HepG2 (cell line): ENCODE results near the gene EHBP1. TPM values are rescaled to one million over a fixed set of nuclear protein-coding genes. Genes with fewer than 3 reads are reported as not detected.

Experiments
- BORCS8-MEF2B ChIP-seq: sonication (generic); formaldehyde crosslinking; IDR thresholded peaks from 2 replicates; pipeline ENCODE4 v1.8.0; 2022; ENCODE audit warnings: mild to moderate bottlenecking, missing genetic modification reagents
- CBX1 ChIP-seq: IDR thresholded peaks from one replicate; pipeline ENCODE4 v1.6.1; 2016; ENCODE audit warnings: antibody characterized with exemption, low read depth
- CBX5 ChIP-seq: sonication (generic); formaldehyde crosslinking; IDR thresholded peaks from 2 replicates; pipeline ENCODE4 v1.4.0; 2020; ENCODE audit warnings: missing genetic modification reagents, borderline replicate concordance
- CEBPB ChIP-seq: IDR thresholded peaks from 2 replicates; pipeline ENCODE4 v1.6.1; 2011; ENCODE audit warnings: low read depth, low read length, improper control_type of control experiment, borderline replicate concordance
- RERE ChIP-seq: IDR thresholded peaks from 2 replicates; pipeline ENCODE4 v1.6.1; 2016; ENCODE audit warnings: low read depth, missing genetic modification reagents, missing compliant biosample characterization
- REXO4 ChIP-seq: sonication (generic); formaldehyde crosslinking; IDR thresholded peaks from 2 replicates; pipeline ENCODE4 v1.8.0; 2022; ENCODE audit warnings: missing genetic modification reagents, mild to moderate bottlenecking, borderline replicate concordance
- TFDP2 ChIP-seq: sonication (generic); formaldehyde crosslinking; IDR thresholded peaks from 2 replicates; pipeline ENCODE4 v1.4.0; 2020; ENCODE audit warnings: missing genetic modification reagents
- ZNF501 ChIP-seq: sonication (generic); formaldehyde crosslinking; IDR thresholded peaks from 2 replicates; pipeline ENCODE4 v1.5.1; 2020; ENCODE audit warnings: mild to moderate bottlenecking, moderate library complexity, missing genetic modification reagents
- ZNF782 ChIP-seq: sonication (generic); formaldehyde crosslinking; IDR thresholded peaks from 2 replicates; pipeline ENCODE4 v1.4.0; 2020; ENCODE audit warnings: missing genetic modification reagents, mild to moderate bottlenecking, borderline replicate concordance
- ZNF792 ChIP-seq: IDR thresholded peaks from 2 replicates; pipeline ENCODE4 v1.6.1; 2016
- polyA plus RNA-seq, 8 experiments: library from polyadenylated mRNA; depleted of rRNA in 3 of 8; stranded (reverse) in 7 of 8; unstranded in 1 of 8; fragments of >200 nt; fragmentation: Illumina TruSeq in 4 of 8; extraction: Trizol in 4 of 8; gene quantifications; 2 replicates each; pipeline versions ENCODE4 v1.2.1 to v1.2.3, GENCODE V29; 2011 to 2016; ENCODE audit warnings: low read depth in 4 of 8, missing spikeins in 1 of 8, mixed read lengths in 1 of 8; ENCODE audit not compliant: insufficient read depth in 1 of 8
- total RNA-seq, 5 experiments: library from RNA; depleted of rRNA; stranded (reverse); fragments of >200 nt; fragmentation: Illumina TruSeq; extraction: Trizol; gene quantifications; 2 replicates each; pipeline ENCODE4 v1.2.3, GENCODE V29; 2016; ENCODE audit warnings: low read depth in 1 of 5
- TF ChIP-seq, protein P1 (sequence below): sonication (generic); formaldehyde crosslinking; IDR thresholded peaks from 2 replicates; pipeline ENCODE4 v1.5.1; 2020; ENCODE audit warnings: missing genetic modification reagents, mild to moderate bottlenecking, borderline replicate concordance
- TF ChIP-seq, protein P2 (sequence below): sonication (generic); formaldehyde crosslinking; IDR thresholded peaks from 2 replicates; pipeline ENCODE4 v1.9.0; 2021; ENCODE audit warnings: missing genetic modification reagents, mild to moderate bottlenecking, borderline replicate concordance

The EHBP1 gene
- total and polyA plus RNA-seq, 2 of the 13 experiments (the other 11 are each of a cell fraction or from before 2014, with no cell fraction given), result 93.5 to 146 TPM

DNA sequence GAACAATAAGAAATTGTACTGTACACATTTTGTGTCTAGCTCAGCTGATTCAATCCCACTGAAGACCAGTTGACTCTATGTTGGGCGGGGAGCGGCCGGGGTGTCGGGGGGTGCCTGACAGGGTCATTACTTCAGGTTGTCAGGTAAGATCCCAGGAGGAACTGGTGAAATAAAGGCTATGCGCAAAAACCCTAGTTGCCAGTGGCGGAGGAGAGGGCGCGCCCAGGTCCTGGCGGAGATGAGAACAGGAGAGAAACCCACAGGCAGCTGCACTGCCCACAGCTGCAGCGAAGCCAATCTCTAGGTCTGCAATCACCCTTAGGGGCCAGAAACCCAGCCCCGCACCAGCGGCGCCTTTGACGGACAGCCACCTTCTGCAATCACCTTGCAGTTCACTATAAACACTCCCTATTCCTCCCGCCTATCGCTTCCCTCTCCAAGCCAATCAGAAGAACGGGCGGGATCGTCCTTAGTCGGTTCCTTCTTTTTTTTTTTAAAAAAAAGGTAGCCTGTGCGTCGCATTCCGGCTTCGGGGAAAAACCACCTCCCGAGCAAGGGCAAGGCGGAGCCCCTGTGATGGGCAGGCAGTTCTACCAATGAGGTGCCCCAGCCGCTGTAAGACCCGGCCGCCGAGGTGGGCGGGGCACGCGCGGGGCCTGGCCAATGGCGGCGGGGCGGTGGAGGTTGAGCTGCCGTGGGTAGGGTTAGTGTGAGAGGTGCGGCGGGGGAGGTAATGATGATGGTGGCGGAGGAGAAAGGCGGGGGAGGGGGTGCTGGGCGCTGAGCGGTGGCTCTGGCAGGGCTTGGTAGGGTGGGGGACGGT lies at the start of gene EHBP1 (continued):
- peak; percentile 68; the same call in 1 of the 2 replicates for TF ChIP-seq ZNF501 (CRISPR knock-in tag)
- TF ChIP-seq RERE, result no peak
- TF ChIP-seq, protein P1, sequence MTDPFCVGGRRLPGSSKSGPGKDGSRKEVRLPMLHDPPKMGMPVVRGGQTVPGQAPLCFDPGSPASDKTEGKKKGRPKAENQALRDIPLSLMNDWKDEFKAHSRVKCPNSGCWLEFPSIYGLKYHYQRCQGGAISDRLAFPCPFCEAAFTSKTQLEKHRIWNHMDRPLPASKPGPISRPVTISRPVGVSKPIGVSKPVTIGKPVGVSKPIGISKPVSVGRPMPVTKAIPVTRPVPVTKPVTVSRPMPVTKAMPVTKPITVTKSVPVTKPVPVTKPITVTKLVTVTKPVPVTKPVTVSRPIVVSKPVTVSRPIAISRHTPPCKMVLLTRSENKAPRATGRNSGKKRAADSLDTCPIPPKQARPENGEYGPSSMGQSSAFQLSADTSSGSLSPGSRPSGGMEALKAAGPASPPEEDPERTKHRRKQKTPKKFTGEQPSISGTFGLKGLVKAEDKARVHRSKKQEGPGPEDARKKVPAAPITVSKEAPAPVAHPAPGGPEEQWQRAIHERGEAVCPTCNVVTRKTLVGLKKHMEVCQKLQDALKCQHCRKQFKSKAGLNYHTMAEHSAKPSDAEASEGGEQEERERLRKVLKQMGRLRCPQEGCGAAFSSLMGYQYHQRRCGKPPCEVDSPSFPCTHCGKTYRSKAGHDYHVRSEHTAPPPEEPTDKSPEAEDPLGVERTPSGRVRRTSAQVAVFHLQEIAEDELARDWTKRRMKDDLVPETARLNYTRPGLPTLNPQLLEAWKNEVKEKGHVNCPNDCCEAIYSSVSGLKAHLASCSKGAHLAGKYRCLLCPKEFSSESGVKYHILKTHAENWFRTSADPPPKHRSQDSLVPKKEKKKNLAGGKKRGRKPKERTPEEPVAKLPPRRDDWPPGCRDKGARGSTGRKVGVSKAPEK, result no peak
- 0 out of 2 replicates have a peak, but pooled peaks have one; percentile 2 for TF ChIP-seq BORCS8-MEF2B
- peak; percentile 92 for TF ChIP-seq TFDP2
- no peak for TF ChIP-seq REXO4
- TF ChIP-seq CBX5, result peak; percentile 59; the same call in 1 of the 2 replicates
- TF ChIP-seq ZNF782 (CRISPR knock-in tag), result no peak; the same call in 1 of the 2 replicates
- TF ChIP-seq, protein P2, sequence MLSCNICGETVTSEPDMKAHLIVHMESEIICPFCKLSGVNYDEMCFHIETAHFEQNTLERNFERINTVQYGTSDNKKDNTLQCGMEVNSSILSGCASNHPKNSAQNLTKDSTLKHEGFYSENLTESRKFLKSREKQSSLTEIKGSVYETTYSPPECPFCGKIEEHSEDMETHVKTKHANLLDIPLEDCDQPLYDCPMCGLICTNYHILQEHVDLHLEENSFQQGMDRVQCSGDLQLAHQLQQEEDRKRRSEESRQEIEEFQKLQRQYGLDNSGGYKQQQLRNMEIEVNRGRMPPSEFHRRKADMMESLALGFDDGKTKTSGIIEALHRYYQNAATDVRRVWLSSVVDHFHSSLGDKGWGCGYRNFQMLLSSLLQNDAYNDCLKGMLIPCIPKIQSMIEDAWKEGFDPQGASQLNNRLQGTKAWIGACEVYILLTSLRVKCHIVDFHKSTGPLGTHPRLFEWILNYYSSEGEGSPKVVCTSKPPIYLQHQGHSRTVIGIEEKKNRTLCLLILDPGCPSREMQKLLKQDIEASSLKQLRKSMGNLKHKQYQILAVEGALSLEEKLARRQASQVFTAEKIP, result no peak
- no peak; the same call in 1 of the 2 replicates for TF ChIP-seq CEBPB
- TF ChIP-seq CBX1, result peak; percentile 66
- peak; percentile 44 for TF ChIP-seq ZNF792 (CRISPR knock-in tag)
